T-helper 1 cell (primary cell): ENCODE results near the gene MPRIP.

Experiments used
- DNase-seq, 5 donors: peaks; one replicate each; pipeline ENCODE4 v3.0.0-alpha.2; 2012 to 2020

The MPRIP gene

DNA sequence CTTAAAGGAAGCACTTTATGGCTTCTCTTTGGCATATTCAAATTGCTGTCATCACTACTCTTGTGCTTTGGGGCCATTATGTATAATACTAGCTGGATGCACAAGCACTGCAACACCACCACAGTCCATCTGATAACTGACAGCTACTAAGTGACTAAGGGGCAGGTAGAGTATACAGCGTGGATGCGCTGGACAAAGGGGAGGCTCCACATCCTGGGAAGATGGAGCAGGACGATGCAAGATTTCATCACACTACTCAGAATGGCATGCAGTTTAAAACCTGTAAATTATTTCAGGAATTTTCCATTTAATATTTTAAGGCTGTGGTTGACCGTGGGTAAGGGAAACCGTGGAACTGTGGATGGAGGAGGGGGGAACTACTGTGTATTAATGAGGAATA lies 25.0 kb downstream of the MPRIP start:
- no peak for DNase-seq

DNA sequence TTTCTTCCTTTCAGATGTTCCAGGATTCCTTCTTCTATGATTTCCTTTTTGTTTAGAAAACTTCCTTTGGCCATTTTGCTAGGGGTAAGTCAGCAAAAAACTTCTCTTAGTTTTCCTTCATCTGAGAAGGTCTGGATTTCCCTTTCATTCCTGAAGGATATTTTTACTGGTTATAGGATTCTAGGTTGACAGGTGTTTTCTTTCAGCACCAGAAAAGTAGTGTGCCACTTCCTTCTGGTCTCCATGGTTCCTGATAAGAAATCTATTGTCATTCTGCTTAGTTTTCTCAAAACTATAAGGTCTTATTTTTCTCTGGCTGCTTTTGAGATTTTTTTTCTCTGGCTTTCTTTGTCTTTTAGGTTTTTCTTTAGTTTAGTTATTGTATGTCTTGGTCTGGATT lies 27.6 kb downstream of the MPRIP start:
- DNase-seq, result no peak

DNA sequence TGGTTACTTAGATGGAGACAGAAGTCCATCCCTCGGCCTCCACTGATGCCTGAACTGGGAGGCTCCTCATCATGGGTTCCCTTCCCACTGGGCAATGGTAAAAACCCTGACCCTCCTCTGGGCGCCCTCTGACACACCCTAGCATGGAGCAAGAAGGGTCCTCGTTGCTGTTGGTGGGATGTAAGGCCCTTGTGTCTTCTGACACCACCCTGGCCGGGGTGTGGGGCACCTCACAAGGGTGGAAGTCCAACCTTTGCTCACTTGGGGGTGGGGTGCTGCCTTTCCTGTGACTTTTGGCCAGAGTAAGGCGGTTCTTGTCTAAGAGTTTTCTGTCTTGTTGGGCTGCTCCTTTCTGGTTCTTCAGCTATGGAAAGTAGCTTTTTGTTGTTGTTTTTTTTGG lies 28.7 kb downstream of the MPRIP start:
- DNase-seq, result no peak

DNA sequence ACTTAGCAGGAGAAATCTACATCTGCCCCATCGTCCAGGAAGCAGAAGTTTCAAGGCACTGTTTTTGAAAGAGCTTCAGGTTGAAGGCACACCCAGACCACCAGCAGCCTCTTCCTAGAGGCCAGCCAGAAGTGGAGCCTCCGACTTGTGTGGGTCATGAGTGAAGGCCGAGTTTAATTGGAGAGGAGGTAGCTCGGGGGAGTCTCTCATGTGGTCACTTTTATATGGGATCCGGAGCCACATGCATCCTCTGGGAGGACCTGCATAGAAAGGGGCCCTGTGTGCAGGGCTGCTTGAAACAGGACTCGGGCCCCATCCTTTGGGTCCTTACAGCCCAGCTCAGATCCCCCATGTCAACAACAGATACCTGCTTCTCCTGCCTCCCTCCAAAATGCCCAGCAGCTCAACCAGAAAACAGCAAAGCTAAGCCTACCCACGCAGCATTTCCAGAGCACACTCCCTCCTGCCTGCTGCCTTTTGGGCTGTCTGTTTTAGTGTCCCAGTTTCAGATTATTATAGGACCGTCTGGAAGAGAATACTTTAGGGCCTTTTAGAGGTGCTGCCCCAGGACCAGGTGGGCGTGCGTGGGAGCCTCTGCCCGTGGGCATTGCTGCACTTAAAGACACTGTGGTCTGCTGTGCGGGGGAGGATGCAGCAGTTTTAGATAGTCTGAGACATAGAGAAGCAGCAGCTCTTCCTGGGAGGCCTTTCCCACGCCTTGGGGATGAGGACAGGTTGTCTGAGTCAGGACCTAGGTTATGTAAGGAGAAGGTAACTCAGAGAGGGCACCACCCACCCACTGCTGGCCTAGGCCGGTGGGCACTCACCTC lies 29.5 kb downstream of the MPRIP start:
- DNase-seq, result no peak

DNA sequence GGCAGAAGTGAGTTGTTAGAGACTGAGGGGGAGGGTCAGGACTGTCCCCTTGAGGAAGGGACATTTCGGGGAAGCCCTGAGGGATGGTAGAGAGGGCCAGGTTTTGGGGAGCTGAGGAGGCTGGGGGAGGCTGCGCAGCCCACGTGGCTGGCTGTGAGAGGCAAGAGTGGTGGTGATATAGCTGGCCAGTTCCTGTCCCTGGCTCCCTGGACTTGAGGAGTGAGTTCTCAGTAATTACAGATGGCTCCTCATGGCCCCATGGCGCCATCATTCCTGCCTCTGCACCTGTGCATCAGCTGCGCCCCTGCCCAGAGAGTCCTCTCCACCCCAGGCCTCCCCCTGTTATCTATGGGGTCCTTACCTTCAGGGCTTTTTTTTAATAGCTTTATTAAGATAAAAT lies 30.3 kb downstream of the MPRIP start:
- DNase-seq, result no peak

DNA sequence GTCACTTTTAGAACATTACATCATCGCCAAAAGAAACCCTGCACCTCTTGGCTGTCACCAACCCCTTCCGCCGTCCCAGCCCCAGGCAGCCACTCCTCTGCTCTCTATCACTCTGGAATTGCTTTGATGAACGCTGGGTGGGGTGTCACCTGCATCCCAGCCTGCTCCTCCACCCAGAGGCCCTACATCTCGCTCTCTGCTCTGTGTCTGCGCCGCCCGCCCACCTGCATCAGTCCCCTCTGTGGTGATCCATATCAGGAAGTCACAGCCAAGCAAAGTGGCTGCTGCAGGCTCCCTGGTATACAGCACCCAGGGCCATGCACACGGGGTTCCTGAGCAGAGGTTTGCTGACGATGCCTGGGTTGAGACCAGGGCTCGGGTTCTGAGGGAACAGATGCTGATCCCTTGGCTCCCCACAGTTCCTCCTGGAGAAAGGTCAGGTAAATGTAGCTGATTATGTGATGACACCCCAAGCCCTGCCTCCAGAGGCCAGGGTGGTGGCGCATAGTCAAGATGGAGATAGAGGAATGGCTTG lies 30.8 kb downstream of the MPRIP start:
- DNase-seq, result no peak

DNA sequence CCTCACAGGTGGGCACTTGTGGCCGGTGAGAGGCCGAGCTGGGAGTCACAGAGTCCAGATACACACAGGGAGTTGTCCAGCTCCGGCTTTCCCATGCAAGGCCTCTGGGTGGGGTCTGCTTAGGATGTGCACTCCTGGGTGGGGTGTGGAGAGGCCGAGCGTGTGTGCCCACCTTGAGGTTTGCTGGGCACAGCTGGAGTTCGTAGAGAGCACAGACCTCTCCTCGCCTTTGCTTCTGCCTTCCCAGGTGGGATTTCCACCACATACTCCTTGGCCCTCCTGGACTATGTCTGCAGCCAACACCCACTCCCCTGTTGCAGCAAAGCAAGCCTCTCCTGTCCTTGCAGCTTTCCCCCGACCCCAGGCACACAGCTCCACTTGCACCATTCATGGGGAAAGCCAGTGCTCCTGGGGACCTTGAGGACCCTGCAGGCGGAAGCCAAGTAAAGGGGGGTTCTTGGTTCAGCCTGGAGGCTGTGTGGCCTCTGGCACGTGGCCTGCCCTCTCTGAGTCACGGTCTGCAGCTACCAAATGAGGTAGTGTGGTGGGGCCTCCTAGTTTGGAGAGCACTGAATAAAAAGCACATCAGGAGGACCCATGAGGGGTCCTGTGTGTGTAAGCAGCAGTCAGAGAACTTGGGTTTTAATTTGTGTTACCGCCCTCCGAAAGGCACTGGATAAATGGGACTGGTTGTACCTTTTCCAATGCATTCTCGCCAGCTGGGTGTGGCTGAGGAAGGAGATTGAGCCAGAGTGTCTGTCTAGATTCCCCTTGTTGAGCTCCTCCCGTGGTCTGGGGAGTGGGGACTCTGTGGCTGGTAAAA lies 31.5 kb downstream of the MPRIP start:
- DNase-seq, result no peak

DNA sequence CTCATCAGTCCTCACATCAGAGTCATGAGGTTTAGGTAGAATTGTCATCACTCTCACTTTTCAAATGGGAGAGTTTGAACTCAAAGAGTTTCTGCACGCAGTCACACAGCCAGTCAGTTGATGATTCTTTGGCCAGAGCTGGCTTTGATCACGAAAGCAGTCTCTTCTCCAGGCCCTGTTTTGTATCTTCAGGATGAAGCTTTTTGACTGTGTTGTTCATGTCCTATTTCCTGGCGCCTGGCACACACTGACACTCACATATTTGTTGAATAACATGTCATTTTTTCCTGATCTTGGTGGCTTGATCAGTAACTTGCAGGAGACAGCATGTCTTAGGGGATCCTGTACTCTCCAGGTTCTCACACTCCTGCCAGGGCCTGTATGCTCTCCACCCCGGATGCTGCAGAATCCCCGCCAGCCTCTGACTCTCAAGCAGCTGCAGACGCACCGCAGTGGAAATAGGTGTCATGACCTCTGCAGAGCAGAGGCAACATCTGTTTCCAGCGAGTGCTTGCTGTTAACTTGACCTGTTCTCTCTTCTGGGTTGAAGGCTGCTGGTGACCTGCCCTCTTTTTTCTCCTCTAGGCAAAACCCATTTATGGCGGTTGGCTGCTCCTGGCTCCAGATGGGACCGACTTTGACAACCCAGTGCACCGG lies 33.0 kb downstream of the MPRIP start:
- DNase-seq, result no peak

DNA sequence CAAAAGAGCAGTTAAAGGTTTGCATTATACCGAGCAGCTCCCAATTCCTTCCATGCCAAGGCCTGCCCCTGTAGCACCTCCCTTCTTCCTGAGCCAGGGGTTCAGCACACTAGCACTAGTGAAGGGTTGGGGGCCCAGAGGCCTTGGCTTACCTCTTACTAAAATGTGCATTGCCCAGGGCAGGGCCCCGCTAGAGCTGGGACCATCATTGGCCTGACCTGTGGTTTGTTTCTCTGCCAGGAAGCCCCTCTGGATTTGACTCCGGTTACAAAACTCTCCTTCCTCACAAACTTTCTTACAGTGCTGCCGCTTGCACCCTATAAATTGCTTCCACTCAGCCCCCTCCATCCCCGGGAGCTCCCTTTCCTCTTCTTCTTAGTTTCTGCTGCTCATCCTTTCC lies 33.8 kb downstream of the MPRIP start:
- no peak for DNase-seq

DNA sequence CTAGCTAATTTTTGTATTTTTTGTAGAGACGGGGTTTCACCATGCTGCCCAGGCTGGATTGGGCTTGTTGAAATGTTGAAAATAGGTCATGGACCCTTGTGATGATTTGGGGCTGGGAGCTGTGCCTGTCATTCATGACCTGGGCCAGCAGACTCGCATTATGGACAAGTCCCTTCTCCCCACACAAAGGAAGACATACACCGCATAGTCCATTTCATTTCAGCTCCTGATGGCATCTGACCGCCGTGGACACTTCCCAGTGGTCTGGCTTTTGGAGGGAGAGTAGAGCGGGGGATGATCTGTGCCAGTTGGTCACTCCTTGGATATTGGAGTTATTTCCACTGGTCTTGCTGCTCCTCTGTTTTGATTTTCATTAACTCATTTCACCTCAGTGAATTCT lies 34.8 kb downstream of the MPRIP start:
- no peak for DNase-seq

DNA sequence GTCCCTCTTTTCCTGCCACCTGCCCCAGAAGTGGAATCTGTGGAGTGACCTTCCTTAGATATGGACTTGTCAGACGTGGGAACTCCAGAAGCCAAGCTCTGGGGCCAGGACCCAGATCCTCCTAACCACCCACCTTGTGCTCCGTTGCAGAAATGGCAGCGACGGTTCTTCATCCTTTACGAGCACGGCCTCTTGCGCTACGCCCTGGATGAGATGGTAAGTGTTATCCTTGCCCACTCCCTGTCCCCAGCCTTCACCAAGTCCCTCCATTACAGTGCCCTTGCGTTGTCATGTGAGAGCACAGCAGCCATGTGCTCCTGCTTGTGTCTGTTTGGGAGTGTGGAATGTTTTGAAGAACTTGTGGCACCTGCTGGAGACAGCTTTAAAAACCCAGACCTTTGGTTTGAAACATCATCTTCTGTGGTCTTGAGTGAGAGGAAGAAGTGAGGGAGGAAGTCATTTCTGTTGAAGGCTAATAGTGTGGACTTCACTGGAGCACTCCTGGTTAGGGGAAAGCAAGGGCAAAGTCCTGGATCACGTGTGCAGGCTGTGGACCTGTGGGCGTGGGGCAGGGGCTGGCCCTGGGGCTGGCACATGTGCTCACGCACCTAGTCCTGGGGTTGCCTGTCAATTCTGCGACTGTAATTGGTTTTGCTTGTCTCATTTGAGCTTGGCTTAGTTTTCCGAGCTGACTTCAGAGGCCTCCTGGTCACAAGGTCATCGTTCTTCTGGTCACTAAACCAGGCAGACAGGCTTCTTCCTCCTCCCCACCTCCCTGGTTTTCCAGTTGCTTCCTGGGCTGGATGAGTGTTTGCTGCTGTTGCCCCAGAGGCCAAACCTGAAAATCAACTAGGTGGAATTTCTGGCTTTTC lies 35.8 kb downstream of the MPRIP start:
- no peak for DNase-seq

DNA sequence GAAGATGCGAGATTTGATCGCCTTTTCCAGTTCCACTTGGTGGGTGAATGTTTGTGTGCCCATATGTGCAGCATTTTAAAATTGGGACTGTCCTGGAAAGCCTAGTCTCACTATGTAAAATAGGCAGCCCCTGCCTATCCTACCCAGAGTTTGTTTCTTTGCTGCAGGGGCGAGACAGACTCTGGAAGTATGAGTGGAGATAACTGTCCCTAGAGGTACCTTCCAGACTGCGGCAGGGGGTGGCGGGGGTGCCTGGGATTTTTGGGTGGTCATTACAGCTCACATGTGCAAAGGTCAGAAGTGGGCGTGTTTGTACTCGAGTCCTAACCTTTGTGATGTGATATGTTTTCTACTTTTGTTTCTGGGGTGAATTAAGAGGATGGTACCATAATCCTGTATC lies 36.6 kb downstream of the MPRIP start:
- DNase-seq, result no peak

DNA sequence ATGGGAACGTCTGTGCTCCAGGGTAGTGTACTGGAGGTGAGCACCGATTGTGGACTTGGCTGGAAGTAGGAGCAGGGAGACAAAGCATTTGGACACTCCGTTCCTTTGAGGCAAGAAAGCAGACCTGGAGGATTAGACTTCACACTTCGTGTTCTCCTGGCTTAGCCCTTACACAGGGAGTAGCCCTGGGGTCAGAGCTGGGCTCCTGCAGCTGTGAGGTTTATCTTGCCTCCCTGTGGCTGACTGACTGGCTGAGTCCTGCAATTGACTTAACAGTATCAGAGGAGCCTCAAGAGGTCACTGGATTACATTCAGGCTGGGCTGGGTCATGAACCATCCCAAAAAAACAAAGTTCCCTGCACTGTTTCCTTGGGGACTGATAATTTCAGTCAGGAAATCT lies 37.1 kb downstream of the MPRIP start:
- no peak for DNase-seq

DNA sequence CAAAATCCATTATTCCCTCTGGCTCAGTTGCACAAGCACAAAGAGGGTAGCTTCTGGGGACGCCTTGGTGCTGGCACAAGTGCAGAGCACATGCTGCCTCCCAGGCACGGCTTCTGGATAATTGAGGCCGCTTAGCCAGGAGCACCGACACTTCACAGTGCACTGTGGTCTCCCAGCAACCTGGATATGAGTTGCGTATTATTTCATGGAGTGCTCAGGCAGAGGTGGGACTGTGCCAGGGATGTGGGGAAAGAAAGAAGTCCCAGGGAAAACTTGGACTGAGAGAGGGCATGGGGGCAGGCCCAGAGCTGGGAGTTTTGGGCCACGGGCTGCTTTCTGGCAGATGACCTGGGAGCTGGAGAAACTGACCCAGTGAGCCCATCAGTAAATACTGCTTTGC lies 37.5 kb downstream of the MPRIP start:
- no peak for DNase-seq

DNA sequence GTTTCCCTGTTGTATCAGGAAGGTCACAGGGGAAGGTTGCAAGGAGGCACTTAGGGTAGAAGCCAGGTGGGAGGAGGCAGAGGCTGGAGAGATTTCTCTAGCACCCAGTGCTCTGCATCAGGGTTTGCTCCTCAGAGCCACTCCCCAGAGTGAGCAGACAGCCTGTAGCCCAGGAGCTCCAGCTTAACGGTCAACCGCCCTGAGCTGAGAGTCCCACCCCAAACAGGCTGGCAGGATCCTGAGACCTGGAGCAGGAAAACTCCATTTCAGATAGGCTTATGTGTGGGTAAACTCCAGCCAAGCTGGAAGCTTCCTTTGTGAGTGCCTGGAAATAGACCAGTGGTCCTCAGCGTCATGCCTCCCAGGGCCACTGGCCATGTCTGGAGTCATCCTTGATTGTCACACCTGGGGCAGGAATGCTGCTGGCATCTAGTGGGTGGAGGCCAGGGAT lies 37.9 kb downstream of the MPRIP start:
- no peak for DNase-seq

DNA sequence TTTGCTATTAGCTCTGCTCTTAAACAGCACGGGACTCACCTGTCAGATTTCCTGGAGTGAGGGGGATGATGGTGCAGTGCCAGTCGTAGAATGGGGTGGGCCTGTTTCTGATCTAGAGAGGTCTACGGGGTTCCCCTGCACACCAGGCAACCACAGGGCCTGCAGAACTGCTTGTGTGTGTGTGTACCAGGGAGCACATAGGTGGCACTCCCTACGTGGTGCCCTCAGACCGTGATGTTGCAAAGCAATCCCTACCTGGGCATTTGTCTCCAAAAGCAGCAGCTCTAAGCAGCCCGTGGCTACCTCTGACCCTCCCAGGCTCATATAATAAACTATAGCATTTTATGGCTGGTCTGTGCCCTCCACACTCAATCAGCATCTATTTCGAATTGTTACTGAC lies 38.5 kb downstream of the MPRIP start:
- no peak for DNase-seq

DNA sequence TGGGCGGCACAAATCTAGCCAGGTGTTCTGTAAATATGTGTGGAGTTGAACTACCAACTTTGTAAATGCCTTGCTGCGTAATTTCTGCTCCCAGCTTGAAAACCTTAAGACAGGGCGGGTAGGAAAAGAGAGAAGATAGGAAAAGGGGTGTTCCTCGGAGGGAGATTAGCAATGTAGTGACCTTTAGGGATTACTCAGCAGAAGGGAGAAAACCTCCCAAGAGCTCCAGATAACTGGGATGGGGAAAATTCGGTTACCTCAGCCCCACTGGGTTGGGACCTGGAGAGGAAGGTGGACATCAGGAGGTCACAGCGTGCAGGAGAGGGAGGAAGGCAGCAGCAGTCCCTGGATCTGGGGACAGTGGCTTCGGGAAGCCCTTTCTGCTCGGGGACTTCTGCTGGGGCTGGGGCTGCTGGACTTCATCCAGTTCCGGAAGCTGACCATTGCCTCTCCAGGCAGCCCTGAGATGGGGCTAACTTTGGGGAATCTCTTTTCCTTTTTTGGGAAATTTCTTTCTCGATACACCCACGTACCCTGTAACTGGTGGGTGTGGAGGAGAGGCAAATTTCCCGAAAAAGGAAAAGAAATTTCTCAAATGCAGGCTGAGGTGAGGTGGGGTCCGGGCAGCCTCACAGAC lies 39.2 kb downstream of the MPRIP start:
- DNase-seq, result no peak

DNA sequence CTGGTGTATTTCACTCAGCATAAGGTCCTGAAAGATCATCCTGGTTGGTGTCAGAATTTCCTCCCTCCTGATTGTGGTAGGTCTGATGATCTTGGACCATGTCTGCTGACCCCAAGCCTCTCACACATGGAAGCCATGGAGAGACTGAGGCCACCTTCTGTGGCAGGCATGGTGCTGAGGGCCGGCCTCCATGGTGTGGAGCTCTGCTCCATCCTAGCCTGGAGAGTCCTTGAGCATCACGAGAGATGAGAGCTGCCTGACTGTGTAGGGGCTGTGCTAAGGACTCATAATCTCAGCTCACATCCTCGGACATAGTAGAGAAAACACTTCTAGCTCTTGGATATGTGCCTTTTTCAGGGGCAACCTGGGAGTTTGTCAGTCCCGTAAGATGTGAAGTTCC lies 40.6 kb downstream of the MPRIP start:
- DNase-seq, result no peak

DNA sequence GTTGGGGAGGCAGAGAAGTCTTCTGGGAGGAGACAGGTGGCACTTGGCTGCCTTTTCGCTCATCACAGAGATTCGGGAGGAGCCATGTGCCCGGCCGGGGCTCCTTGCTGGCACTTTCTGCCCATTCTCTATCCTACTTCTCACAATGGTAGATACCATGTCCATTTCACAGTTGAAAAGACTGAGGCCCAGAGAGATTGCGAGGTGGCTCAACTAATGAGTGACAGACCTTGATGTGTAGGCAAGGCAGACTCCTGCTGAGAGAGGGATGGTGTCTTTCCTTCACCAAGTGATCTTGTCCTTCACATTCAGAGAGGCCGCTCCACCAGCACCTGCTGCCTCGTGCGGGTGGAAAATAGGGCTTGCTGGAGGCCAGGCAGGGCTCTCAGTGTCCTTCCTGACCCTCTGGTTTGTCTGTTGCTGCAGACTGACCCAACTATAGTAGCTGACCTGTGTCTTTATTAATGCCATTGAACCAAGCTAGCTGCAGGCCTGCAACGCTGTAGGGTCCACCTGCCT lies 42.1 kb downstream of the MPRIP start:
- no peak for DNase-seq

DNA sequence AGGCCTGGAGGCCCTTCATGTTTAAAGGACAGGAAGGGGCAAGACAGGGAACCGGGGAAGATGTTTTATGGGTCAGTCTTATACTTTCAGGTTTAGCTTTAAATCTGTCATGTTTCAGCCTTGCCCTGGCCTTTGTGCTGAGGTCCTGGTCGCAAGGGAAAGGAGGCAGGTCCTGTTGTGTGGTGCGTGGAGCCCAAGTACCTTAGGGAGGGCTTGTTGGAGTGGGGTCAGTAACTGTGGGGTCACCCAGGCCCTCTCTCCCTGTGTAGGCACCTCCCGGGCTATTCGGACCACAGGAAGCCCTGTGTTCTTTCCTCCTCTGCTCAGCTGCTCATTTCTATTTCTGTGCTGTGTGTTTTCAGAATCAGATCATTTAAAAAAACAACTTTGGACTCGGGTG lies 42.7 kb downstream of the MPRIP start:
- DNase-seq, result no peak

DNA sequence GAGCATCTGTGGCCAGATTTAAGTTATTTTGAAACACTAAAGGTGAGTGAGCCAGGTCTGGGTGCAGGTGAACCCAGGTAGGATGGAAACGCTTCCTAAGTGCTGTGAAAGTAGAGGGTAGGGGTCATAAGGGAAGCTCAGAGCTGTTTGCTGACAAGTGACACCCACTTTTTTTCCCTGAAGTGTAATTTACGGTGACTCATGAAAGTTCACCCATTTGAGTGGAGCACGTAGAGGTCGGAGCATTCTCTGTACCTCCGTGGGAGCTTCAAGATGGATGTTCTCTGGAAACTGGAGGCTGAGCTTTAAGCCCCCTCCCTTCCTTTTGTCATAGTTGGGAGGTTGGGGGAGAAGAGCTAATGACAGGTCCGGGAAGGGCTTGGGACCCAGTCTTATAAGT lies 44.3 kb downstream of the MPRIP start:
- DNase-seq, result no peak
